GM10248 (cell line): ENCODE results near the gene KCNIP3.

ENCODE experiments used
- CTCF ChIA-PET: fragments of 300-600 bp; sonication (Branson Sonifier 250); formaldehyde crosslinking; extraction: SDS; loops from one replicate; lab custom pipeline; 2021; ENCODE audit warnings: antibody characterized with exemption; lab: Yijun Ruan, JAX
- POLR2A ChIA-PET: fragments of 350-650 bp; sonication (Branson Sonifier 250); formaldehyde crosslinking; extraction: SDS; loops from one replicate; lab custom pipeline; 2020; ENCODE audit warnings: antibody characterized with exemption; lab: Yijun Ruan, JAX
- DNase-seq: peaks from one replicate; pipeline ENCODE4 v3.0.0; 2012; ENCODE audit errors: extremely low spot score
- TF ChIP-seq, protein P1 (sequence below): IDR thresholded peaks from 2 replicates; pipeline ENCODE4 v1.5.1; 2012; ENCODE audit warnings: mild to moderate bottlenecking, low read depth; ENCODE audit errors: extremely low read depth, missing control alignments, control extremely low read depth

KCNIP3 gene

DNA sequence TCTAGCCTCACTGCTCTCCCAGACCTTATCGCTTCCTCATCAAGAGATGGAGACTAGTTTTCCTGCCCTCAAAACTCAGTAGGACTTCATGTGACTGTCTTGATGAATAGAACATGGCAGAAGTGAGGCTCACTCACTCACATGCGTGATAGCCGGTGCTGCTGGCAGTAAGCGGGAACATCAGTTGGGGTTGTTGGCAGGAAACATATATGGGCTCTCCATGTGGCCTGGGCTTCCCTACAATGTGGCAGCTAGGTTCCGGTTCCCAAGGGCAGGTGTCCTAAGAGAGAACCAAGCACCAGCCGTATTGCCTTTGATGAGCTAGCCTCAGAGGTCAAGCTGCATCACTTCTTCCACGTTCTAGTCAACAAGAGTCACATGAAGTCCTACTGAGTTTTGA is 90.2 kb downstream of the KCNIP3 start:
- ChIA-PET POLR2A (no interaction called here), CTCF (interaction anchor here (1.4 to 4.3 kb wide), 3 partner anchors 9 to 16 kb away, joined by 4 to 47 read pairs (median 6); partner anchors contain the start of gene FAHD2A)
- DNase-seq = no peak
- TF ChIP-seq, protein P1, sequence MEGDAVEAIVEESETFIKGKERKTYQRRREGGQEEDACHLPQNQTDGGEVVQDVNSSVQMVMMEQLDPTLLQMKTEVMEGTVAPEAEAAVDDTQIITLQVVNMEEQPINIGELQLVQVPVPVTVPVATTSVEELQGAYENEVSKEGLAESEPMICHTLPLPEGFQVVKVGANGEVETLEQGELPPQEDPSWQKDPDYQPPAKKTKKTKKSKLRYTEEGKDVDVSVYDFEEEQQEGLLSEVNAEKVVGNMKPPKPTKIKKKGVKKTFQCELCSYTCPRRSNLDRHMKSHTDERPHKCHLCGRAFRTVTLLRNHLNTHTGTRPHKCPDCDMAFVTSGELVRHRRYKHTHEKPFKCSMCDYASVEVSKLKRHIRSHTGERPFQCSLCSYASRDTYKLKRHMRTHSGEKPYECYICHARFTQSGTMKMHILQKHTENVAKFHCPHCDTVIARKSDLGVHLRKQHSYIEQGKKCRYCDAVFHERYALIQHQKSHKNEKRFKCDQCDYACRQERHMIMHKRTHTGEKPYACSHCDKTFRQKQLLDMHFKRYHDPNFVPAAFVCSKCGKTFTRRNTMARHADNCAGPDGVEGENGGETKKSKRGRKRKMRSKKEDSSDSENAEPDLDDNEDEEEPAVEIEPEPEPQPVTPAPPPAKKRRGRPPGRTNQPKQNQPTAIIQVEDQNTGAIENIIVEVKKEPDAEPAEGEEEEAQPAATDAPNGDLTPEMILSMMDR = no peak

DNA sequence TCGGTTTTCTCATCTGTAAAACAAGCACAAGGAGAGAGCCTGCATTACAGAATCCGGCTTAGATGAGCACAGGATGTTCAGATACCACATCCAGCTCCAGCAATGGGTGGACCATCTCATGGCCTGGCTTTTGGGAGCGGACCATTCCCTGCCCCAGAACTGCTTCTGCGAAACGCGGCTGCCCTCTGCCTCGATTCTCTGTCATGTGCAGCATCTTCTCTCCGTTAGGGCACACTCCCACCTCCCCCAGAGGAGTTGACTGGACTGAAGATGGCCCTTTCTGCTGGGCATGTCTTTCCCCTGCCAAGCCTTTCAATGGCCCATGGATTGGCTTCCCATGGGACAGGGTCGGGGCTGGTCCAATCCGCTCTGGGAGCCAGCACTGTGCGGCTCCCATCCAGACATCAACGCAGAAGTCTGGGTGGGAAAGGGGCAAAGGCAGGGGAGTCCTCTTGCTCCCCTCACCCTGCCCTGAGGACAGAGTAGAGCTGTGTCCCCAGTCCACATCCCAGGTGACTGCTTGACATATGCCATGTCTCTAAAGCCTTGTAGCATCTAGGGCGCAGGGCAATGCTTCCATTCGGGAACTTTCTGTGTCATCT is 91.0 kb downstream of the KCNIP3 start:
- TF ChIP-seq, protein P1 = no peak
- no peak for DNase-seq

DNA sequence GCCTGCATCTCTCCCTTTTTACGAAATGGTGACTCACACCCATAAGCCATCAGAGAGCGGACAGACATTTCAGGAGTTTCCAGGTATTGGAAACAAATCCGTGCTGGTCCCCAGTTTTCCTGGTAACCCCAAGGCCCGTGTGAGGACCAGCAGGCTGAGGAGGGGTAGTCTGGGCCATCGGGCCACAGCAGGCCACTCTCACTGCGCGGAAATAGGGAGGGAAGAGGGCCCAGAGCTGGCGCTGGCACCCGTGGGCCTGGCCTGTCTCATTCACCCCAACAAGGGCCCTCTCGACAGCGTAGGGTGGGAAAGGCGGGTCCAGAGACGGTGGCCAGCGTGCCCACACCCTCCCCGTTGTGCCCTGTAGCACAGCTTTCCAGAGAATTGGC is 91.7 kb downstream of the KCNIP3 start:
- TF ChIP-seq, protein P1 = no peak
- ChIA-PET POLR2A (no interaction called here), CTCF (interaction anchor here (0.7 to 4.3 kb wide), 19 partner anchors 9 to 343 kb away, joined by 3 to 47 read pairs (median 6); partner anchors contain the start of gene FAHD2A)
- no peak for DNase-seq

More for the DNA sequence above, 91.0 kb downstream of the KCNIP3 start:
- CTCF ChIA-PET = interaction anchor here (1.3 to 4.3 kb wide), 10 partner anchors 8 to 343 kb away, joined by 3 to 47 read pairs (median 6); partner anchors contain the start of gene FAHD2A
- POLR2A ChIA-PET = no interaction called here

DNA sequence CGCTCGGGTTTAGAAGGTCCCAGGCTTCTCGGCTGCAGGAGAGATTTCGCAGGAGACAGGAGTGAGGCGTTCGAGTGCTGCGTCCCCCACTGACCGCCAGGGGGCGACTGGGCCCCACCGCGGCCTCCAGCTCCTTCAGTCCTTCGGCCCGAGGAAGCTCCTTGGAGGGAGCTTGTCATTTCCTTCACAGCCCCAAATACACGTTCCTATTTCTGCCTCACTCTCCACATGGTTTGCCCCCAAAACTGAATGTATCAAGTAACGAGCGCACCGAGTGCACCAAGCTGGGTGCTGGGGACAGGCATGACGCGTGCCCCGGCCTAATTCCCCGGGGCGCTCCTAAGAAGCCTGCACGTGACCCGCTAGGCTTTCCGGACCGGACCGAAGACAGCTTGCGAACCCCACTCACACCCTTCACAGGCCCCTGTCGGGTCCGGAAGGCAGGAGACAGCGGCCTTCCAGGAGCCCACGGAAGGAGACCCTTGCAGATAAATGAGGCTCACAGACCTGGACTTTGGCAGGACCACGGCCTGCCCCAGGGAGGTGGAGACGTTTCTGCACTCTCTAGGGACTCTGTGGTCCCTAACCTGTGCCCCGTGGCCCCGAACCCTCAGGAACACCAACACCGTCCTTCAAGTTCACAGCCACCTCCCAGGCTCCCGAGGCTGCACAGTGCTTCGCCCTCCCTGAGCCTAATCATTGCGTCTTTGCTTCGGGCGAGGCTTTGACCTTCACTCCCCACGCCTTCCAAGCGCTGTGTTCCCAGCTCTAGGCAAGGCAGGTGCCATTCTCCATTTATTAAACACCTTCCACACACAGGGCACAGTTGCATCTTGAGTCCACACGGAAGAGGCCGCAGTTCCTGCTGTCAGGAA is 92.3 kb downstream of the KCNIP3 start:
- DNase-seq = peak; percentile 85
- TF ChIP-seq, protein P1 = peak; percentile 87
- ChIA-PET CTCF (interaction anchor here (0.7 to 4.3 kb wide), 21 partner anchors 8 to 342 kb away, joined by 3 to 47 read pairs (median 6); partner anchors contain the start of gene FAHD2A), POLR2A (no interaction called here)

DNA sequence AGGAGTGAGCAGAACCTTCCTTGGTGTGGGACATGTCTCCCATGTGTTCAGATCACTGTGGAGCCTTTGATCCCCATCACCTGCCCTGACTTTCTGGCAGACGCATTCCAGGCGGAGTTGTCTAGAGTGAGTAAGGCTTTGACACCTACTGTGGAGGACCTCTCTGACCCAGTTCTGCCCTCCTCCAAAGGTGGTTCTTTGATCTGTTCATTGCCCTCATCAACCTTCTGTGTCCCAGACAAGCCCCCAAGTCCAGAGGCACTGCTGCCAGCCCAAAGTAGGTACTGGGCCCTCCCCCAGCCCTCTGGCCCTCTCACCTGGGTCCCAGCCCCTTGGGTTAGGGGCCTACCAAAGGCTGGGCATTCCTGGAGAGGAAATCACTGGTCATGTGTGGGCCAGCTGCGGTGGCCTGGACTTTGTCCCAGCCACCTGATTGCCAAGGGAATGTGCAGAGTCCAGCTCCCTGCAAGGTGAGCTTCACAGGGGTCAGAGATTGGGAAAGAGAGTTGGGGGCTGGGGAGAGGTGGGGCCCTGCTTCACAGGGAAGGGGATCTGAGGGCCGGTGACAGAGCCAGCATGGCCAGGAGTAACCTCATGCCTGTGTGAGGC is 93.2 kb downstream of the KCNIP3 start:
- ChIA-PET POLR2A (no interaction called here), CTCF (interaction anchor here (0.9 to 4.3 kb wide), 3 partner anchors 13 to 45 kb away, joined by 3 to 47 read pairs (median 4); partner anchors contain the start of gene FAHD2A)
- DNase-seq = no peak
- TF ChIP-seq, protein P1 = no peak

DNA sequence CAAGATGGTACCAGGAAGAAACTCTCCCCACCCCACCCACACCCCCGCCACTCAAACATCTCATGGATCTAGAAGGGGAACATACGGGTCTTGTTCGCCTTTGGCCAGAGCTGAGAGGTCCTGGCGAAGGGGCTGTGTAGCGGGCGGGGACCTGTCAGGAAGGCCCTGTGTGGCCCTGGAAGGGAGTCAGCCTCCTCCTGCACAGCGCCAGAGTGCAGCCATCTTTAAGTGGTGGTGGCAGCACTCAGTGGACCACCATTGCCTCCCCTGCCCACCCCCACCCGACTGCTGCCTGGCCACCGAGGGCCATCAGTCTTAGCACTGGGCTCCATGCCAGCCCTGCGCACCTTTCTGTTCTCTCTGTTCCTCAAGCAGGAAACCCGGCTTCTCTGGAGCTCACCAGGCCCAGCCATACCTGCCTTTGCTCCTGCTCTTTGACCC is 93.8 kb downstream of the KCNIP3 start:
- CTCF ChIA-PET = interaction anchor here (0.9 to 1.7 kb wide), 2 partner anchors 23 to 46 kb away, joined by 3 to 4 read pairs; no protein-coding TSS in a partner anchor
- DNase-seq = no peak
- TF ChIP-seq, protein P1 = no peak
- POLR2A ChIA-PET = no interaction called here
